ENCODE data around the gene SPATA25.
A peak's percentile ranks its signal among the peaks of the same experiment; 100 is the strongest.
"Not testable (repeated sequence)": the region's sequence is repeated elsewhere in the genome, so short reads cannot be mapped to it uniquely, and the experiment has no call there.

Gene SPATA25, protein sequence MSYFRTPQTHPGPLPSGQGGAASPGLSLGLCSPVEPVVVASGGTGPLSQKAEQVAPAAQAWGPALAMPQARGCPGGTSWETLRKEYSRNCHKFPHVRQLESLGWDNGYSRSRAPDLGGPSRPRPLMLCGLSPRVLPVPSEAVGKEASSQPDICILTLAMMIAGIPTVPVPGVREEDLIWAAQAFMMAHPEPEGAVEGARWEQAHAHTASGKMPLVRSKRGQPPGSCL

DNA sequence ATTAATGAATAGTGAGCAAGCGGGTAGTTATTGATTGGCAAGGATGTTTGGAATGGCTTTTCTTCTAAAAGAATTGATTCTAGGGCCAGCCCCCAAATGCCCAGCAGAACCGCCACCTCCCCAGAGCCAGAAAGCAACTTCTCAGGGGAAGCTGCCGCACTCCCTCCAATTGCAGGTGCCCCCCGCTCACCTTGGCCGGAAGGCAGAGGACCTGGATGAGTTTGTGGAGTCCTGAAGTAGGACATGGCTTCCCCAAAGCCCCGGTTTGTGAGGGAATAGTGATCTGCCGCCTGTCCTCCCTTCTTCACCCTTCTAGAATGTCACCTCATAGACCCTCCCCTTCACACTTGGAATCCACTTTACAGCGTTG, at the start of gene SPATA25:
TSS of gene SPATA25 (minus strand) at position 277 of the 370 bp plus-strand sequence. CDS start at position 245, 32 bp downstream.
- no peak for DNase-seq

DNA sequence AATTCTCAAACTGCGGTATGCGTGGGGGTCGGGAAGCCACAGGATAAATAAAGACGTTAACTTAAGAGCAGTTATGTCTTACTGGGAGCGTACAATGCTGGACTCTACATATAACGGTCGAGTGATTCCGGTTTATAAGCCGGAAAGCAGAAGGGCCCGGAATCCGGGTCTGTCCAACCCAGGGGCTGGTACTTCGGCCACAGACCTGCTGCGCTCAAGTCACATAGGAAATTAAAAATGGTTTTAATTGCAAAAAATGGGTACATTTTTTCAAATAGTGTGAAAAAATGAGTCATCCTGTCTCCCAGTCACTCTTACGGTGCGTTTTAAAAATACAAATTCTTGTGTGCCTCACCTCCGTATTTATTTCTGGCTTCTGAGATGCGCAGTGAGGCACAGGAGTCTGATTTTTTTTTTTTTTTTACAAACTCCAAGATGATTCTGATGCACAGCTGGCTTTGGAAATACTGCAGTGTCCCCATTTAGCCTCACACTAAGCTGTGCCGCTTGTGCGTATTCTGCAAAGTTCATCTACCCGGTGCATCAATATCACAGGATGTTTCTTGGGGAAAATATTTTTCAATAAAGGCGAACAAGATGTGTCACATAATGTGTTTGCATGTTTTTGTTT, 48.1 kb upstream of the SPATA25 start:
- DNase-seq = no peak

DNA sequence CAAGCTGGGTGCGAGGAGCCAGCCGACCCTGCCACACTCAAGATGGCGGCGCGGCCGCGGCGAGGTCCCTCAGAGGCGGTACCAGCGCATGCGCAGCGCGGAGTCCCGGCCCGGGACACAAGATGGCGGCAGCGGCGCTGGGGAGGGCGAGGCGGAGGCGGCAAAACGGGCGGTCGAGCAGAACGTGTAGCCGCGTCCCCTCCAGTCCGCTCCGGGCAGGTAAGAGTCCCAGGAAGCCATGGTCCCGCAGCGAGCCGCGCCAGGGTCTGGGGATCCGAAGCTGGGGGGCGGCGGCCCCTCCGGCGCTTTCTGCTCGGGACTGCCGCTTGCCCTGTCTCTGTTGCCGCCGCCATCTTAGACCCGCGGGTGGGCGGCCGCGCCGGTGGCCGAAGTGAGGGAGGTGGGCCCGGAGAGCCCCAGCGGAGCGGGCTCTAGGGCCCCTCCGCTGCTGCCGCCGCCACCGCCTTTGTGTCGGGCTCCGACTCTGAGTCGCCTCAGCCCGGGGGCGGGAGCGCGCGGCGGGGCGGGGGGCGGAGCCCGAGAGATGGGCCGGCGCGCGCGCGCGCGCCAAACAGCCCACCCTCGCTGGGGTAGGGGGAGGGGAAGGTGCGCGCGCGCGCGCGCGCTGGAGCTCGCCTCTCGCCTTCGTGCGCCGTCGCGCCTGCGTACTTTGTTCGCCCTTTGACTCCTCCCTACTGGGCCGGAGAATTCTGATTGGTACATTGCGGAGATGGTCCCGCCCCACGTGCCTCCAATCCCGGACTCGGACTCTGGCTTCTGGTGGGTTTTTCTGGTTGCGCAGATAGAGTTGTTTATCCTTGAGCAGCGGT, 47.4 kb upstream of the SPATA25 start, which contains the start of gene PCIF1:
TSS of gene PCIF1 (plus strand) at position 98 of the 830 bp plus-strand sequence. CDS start 4,317 bp downstream, outside the sequence.
- peak; percentile 98 for DNase-seq

DNA sequence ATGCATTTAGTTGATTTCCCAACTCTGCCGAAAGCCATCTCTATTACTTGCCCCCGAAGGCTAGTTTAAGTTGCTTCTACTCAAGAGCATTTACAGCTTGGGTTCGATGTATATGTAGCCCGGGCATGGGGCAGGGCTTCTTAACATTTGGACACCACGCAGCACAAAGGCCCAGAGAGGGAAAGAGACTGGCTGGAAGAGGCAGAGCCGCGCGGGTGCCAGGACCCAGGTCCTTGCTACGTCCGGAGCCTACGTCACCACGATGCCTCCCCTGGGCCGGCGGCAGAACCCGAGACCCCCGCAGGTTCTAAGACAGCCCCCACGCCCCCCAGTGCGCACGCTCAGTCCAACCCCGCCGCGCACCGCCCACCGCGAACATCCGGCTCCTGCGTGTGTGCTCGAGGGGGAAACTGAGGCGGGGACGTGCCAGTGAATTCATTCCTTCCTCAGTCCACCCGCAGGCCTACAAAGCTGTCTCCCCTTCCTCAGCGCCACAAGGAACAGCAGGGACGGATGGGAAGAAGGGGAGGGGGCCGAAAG, 46.7 kb upstream of the SPATA25 start:
- peak; percentile 58 for DNase-seq

DNA sequence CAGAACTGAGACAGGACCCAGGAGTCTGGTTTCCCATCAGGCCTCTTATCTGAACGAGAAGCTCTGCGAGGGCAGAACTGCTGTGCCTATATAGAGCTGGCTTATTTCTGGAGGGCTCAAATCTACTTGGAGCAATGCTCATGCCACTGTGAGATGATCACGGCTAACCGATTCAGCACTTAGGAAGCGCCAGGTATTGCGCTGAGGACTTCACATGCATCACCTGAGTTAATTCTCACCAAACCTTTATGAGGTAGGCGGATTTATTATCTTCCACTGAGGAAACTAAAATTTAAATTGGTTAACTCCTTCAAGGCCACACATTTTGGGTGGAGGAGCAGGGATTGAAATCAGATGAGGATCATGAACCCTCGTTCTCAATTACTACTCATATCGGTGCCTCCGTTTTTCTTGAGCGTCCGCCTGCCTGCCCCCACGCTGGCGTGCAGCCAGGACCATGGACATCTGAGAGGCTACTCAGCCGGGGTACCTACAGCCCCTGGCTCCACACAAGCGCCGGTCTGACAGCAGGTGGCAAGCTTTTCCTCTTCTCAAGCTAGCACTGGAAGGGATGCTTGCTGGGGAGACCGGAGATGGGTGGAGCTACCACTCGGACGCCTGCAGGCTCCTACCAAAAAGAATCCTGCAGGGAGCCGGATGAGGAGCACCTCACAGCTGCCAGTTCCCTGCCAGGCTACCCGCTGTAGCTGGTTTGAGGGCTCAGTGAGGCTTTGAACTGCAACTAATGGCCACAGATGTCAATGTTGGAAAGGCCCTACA, 46.0 kb upstream of the SPATA25 start:
- peak; percentile 81 for DNase-seq

DNA sequence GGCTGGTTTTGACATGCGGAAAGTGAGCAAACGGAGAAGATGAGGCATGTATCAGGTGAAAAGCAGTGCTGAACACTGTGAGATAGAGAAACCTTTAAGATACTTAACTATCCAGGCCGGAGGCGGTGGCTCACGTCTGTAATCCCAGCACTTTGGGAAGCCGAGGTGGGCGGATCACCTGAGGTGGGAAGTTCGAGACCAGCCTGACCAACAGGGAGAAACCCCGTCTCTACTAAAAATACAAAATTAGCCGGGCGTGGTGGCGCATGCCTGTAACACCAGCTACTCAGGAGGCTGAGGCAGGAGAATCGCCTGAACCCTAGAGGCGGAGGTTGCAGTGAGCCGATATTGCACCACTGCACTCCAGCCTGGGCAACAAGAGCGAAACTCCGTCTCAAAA, 44.3 kb upstream of the SPATA25 start:
- not testable (repeated sequence) for DNase-seq

DNA sequence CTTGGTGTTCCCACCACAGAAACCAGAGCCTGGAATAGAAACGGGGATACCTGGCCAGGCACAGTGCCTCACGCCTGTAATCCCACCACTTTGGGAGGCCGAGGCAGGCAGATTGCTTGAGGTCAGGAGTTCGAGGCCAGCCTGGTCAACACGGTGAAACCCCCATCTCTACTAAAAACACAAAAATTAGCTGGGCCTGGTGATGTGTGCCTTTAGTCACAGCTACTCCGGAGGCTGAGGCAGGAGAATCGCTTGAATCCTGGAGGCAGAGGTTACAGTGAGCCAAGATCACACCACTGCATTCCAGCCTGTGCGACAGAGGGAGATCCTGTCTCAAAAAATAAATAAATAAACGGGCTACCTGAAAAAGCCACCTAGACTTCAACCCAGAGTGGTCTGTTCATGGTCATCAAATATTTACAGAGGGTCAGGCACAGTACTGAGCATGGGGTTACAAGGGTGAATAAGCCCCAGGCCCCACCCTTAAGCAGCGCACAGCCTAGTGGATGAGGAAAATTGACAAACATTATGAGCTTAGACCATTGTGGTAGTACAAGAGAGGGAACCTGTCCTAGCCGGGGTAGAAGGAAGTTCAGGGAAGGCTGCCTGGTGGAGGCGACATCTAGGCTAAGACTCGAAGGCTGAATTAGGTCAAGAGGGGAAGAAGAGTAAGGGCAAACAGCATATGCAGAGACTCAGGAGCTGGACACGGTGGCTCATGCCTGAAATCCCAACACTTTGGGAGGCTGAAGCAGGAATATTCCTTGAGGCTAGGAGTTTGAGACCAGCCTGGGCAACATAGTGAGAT, 39.9 kb upstream of the SPATA25 start:
- DNase-seq = no peak

DNA sequence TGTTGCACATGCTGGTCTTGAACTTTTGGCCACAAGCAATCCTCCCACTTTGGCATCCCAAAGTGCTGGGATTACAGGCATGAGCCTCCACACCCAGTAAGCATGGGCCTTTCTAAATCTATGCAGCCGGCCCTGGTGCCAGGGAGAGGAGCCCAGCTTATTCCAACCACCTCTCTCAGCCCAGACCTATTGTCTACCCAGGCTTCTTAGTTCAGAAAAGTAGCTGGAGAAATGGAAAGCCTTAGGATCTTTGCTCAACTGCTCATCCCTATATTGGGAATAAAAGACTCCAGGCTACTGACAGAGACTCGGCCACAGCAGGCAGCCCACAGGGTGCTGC, 39.3 kb upstream of the SPATA25 start:
- no peak for DNase-seq

DNA sequence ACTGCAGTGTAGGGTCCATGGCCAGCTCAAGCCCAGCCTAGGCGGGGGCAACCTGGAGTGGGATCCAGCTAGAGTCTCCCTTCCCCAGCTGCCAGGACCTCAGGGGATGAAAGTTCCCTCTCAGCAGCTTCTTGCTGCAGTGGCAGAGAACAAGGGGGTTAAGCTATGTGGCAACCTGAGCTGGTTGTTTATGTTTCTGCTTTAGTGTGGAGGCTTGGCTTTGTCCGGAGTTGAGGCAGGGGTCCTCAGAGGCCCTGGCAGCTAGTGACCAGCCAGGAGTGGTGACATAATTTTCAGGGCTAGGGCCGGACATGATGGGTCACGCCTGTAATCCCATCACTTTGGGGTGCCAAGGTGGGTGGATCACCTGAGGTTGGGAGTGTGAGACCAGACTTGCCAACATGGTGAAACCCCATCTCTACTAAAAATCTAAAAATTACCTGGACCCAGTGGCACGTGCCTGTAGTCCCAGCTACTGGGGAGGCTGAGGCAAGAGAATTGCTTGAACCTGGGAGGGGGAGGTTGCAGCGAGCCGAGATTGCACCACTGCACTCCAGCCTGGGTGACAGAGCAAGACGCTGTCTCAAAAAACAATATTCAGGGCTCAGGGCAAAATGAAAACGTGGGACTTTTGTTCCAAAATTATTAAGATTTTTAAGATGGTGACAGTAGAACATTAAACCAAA, 38.5 kb upstream of the SPATA25 start:
- DNase-seq = no peak

DNA sequence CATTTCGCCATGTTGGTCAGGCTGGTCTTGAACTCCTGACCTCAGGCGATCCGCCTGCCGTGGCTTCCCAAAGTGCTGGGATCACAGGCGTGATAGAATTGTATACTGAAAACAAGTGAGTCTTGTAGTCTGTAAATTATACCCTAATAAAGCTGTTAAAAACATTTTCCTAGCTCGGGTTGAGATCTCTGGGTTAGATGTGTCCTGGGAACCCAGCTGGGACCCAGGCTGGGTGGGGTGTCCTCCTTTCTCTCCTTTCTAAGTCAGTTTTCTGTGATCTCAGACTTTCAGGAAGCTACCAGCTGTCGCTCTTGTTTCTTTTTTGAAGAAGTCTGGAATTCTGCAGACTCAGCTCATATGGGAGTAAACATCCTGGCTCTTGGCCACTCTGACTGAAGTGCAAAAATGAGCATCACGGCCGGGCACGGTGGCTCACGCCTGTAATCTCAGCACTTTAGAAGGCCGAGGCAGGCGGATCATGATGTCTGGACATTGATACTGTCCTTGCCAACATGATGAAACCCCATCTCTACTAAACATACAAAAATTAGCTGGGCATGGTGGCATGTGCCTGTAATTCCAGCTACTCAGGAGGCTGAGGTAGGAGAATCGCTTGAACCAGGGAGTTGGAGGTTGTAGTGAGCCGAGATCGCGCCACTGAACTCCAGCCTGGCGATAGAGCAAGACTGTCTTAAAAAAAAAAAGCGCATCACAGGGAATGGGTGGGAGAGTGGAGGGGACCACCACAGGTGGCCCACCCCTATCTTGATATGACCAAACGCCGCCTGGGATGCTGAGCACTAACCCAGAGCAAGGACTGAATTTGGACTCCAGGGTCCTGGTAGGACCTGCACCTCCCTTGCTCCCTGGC, 37.2 kb upstream of the SPATA25 start:
- no peak for DNase-seq

DNA sequence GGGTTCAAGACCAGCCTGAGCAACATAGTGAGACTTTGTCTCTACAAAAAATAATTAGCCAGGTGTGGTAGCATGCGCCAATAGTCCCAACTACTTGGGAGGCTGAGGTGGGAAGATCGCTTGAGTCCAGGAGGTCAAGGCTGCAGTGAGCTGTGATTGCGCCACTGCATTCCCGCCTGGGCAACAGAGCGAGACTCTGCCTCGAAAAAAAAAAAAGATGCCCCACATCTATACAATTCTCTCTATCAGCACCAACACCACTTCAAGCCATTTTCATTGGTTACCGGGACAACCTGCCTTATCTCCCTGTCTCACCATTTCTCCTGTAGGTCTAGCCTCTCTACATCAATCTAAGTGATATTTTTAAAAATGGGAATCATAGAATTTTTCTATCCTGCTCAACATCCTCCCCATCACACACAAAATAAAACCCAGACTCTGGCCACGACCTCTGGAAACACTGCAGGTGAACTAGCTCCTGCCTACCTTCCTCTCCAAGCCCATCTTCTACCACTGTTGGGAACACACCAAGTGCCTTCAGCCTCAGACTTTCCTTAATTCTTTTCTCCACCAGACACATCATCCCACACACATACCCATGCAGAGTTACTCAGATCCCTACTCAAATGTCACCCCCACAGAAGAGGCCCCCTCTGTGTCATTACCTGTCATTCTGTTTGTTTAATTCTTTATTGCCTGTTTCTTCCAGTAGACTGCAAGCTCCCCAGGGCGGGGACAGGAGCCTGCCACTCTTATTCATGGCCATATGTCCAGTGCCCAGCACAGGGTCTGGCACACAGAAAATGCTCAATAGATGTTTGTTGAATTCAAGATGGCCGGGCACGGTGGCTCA, 34.1 kb upstream of the SPATA25 start:
- peak; percentile 20 for DNase-seq

DNA sequence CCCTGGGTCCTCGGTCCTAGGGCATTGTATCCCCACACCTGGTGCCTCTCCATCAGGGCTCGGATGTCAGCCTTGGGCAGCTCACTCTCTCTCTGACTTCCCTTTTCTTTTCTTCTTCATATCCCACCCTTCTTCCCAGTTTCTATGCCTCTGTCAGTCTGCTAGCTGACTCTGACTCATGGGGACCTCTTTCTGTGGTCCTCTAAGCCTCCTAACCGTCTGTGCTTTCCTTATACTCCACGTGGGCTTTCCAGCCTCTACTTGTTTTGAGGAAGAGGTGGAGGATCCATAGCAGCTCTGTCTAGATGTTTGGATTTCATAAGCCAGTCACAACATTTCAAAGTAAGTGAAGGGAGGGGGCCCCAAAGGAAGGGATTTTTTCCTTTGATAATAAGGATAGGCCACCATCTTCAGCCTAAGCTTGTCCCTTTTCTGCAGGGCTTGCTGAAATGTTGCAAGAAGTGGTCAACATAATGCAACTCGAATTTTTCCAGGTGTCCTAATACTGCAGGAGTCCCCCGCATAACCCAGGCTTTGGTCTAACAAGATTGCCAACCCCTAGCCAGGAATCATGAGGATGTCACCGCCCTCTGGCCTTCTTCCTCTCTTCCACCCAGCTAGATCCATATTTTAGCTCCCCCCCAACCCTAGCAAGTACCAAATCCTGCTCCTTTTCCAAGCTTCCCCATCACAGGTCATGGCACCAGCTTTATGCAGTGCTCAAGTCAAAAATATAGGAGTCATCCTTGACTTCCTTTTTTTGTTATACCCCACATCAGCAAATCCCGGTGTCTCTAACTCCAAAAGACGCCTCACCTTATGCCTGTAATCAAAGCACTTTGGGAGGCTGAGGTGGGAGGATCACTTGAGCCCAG, 33.3 kb upstream of the SPATA25 start:
- DNase-seq = no peak

DNA sequence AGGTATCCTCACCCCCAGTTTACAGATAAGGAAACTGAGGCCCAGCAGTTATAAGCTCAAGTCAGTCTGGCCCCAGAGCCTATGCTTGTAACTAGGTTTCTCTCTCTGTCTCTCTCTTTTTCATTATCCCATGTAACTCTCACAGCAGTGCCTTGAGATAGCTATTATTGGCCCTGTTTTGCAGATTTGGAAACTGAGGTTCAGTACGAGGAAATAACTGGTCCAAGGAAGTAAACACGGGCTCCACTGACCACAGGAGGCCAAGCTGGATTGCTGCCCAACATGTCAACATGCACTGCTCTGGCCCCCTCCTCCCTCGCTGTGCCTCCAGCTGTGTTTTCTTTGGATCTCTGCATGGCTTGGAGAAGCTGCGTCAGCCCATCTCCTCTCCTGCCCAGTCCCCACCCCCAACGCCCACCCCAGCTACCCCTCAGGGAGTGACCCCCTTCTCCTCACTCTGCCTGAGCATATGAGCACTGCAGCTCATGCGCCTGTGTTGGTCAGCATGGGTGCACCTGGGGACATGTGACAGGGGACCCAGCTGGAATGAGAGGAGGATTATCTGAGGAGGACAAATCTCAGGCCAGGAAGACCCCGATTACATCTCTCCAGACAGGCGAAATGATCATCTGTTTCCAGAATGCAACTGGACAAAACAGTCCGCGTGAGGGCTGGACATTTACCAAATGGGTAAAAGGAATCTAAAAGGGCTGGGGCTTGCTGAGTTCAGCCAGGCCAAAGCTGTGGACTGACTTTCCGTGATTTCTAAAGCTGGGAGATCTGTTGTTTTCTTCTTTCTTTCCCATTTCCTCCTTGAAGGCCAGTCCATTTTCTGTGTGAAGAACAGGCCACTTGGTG, 32.3 kb upstream of the SPATA25 start:
- no peak for DNase-seq

DNA sequence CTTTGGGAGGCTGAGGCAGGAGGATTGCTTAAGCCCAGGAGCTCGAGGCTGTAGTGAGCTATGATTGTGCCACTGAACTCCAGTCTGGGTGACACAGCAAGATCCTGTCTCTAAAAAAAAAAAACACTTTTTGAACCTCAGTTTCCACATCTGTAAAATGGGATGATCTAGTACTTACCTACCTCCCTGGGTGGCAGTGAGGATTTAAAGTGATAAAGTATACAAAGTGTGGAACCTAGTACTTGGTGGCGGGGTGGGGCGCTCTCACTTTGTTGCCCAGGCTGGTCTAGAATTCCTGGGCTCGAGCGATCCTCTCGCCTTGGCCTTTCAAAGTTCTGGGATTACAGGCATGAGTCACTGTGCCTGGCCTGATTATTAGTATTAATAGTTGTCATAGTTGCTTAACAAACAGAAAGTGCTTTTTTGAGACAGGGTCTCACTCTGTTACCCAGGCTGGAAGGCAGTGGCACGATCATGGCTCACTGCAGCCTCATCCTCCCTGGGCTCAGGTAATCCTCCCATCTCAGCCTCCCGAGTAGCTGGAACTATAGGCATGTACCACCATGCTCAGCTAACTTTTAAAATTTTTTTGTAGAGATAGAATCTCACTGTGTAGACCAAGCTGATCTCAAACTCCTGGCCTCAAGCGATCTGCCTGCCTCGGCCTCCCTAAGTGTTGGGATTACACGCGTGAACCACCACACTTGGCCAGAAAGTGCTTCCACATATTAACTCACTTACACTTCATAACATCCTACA, 31.5 kb upstream of the SPATA25 start:
- DNase-seq = no peak

DNA sequence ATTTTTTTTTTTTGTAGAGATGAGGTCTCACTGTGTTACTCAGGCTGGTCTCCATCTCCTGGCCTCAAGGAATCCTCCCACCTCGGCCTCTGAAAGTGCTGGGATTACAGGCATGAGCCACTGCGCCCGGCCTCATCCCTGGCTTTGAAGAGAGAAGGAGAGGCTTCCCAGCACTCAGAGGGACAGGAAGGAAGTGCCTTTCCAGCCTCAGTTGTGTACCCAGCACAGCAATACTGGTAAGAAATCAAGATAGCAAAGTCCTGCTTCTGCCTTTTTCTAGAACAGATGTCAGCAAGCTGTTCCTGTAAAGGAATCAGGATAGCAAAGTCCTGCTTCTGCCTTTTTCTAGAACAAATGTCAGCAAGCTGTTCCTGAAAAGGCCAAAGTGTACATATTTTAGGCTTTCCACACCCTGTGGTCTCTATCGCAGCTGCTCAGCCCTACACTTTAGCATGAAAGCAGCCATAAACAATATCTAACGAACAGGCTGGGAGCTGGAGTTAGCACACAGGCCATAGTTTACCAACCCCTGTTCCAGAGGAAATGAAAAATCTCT, 30.8 kb upstream of the SPATA25 start:
- DNase-seq = no peak

DNA sequence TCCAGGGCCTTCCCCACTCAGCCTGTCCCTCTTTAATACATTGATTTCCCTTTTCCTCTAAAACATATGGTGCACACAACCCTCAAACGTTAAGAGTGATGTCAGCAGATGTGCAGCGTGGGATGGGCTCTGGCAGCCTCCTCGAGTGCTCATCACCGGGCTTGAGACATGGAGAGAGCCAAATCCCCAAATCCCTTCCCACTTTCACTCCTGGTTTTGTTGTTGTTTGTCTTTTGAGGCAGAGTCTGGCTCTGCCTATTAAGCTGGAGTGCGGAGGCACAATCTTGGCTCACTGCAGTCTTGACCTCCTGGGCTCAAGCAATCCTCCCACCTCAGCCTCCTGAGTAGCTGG, 30.3 kb upstream of the SPATA25 start:
- no peak for DNase-seq
